ENCODE data around the gene PDE6G.
"Not testable (repeated sequence)": the region's sequence is repeated elsewhere in the genome, so short reads cannot be mapped to it uniquely, and the experiment has no call there.

- TF ChIP-seq, protein P1, sequence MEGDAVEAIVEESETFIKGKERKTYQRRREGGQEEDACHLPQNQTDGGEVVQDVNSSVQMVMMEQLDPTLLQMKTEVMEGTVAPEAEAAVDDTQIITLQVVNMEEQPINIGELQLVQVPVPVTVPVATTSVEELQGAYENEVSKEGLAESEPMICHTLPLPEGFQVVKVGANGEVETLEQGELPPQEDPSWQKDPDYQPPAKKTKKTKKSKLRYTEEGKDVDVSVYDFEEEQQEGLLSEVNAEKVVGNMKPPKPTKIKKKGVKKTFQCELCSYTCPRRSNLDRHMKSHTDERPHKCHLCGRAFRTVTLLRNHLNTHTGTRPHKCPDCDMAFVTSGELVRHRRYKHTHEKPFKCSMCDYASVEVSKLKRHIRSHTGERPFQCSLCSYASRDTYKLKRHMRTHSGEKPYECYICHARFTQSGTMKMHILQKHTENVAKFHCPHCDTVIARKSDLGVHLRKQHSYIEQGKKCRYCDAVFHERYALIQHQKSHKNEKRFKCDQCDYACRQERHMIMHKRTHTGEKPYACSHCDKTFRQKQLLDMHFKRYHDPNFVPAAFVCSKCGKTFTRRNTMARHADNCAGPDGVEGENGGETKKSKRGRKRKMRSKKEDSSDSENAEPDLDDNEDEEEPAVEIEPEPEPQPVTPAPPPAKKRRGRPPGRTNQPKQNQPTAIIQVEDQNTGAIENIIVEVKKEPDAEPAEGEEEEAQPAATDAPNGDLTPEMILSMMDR (IDR thresholded peaks at IDR 0.05): not testable (repeated sequence)
- not testable (repeated sequence) for TF ChIP-seq POLR2A (IDR thresholded peaks at IDR 0.05)
These were observed 38.0 kb downstream of the PDE6G start for GRCh38 chr17:81618307-81618706.

All from heart left ventricle (tissue), 13 donors.